ENCODE measurements around the gene KANK2. TPM values are rescaled to one million over a fixed set of nuclear protein-coding genes. Genes with fewer than 3 reads are reported as not detected.

KANK2 gene
- total and polyA plus RNA-seq, 2 of the 4 experiments (the other 2 are of a cell fraction): 104 to 176 TPM

GRCh38 chr19:11225172-11225571, 27.8 kb upstream of the KANK2 start:
- Histone ChIP-seq H3K4me2 (ENCODE audit: low read depth, low read length) (no peak overlapping the region), H3K14ac (replicated peaks; ENCODE audit: low read depth, low read length) (no peak overlapping the region)

More at GRCh38 chr19:11225172-11225571, 27.8 kb upstream of the KANK2 start:
- Histone ChIP-seq H2BK20ac (ENCODE audit: low read depth, low read length) (no peak overlapping the region), H3K79me1 (ENCODE audit: low read depth in 1 of 2, low read length in 2 of 2) (no peaks in the 10 kb centered on the region), H4K20me1 (ENCODE audit: insufficient read depth, low read length) (no peaks in the 10 kb centered on the region), H2AK5ac (ENCODE audit: low read depth, low read length) (no peak overlapping the region), H3K36me3 (ENCODE audit: control insufficient read depth, insufficient read depth, low read length) (peaks cover 31% of the 10 kb centered on the region), H3K4me3 (ENCODE audit: insufficient read depth, low read depth, low read length) (no peak overlapping the region), H3K4me1 (ENCODE audit: control insufficient read depth, insufficient read depth, low read length) (no peaks in the 10 kb centered on the region), H3K9ac (ENCODE audit: low read depth, low read length) (no peak overlapping the region), H2BK15ac (ENCODE audit: low read depth, low read length) (no peak overlapping the region), H3K18ac (ENCODE audit: low read depth, low read length) (no peak overlapping the region), H3K9me3 (ENCODE audit: control insufficient read depth, insufficient read depth, low read length) (peaks cover 11% of the 10 kb centered on the region), H2AFZ (replicated peaks; ENCODE audit: low read length, poor library complexity) (no peak overlapping the region), H2AK9ac (replicated peaks; ENCODE audit: low read depth, low read length, poor library complexity) (no peak overlapping the region), H3K27ac (ENCODE audit: insufficient read depth, low read length) (no peak overlapping the region), H2BK120ac (ENCODE audit: low read depth, low read length) (no peak overlapping the region), H4K91ac (ENCODE audit: insufficient read depth, low read depth, low read length) (no peak overlapping the region), H2BK5ac (ENCODE audit: low read depth, low read length, poor library complexity, severe bottlenecking) (no peak overlapping the region), H3K4ac (ENCODE audit: low read depth, low read length) (no peak overlapping the region), H3K27me3 (ENCODE audit: control insufficient read depth, insufficient read depth, low read length) (no peaks in the 10 kb centered on the region), H3K23ac (ENCODE audit: low read depth, low read length) (no peak overlapping the region), H3K56ac (ENCODE audit: extremely low read depth, insufficient read depth, low read length) (no peak overlapping the region), H4K8ac (ENCODE audit: low read depth in 2 of 2, low read length in 2 of 2) (no peak overlapping the region), H3K9me1 (ENCODE audit: insufficient read depth, low read length) (peaks cover 3% of the 10 kb centered on the region; the same call in 1 of the 2 replicates), H4K5ac (ENCODE audit: low read depth, low read length) (no peak overlapping the region)
- TF ChIP-seq RAD21 (IDR thresholded peaks at IDR 0.05; ENCODE audit: low read length): no peak
- no peak for TF ChIP-seq FOS (IDR thresholded peaks at IDR 0.05; ENCODE audit: low read depth, low read length)
- no peak for TF ChIP-seq RCOR1 (IDR thresholded peaks at IDR 0.05; ENCODE audit: insufficient replicate concordance, low read length)
- TF ChIP-seq NFE2L2 (IDR thresholded peaks at IDR 0.05; ENCODE audit: low read depth, low read length): no peak
- no peak for TF ChIP-seq CHD1 (IDR thresholded peaks at IDR 0.05; ENCODE audit: low read depth, low read length)
- no peak for TF ChIP-seq MAFK (IDR thresholded peaks at IDR 0.05; ENCODE audit: low read depth, low read length)
- TF ChIP-seq SMC3 (IDR thresholded peaks at IDR 0.05; ENCODE audit: low read depth, low read length): no peak
- TF ChIP-seq CEBPB (IDR thresholded peaks at IDR 0.05; ENCODE audit: low read depth, low read length): no peak
- TF ChIP-seq RFX5 (IDR thresholded peaks at IDR 0.05; ENCODE audit: low read depth, low read length): no peak
- TF ChIP-seq POLR2A (IDR thresholded peaks at IDR 0.05; ENCODE audit: low read depth, low read length): no peak
- no peak for TF ChIP-seq MXI1 (IDR thresholded peaks at IDR 0.05; ENCODE audit: borderline replicate concordance, low read depth, low read length)
- no peak for TF ChIP-seq ELK1 (IDR thresholded peaks at IDR 0.05; ENCODE audit: borderline replicate concordance, low read depth, low read length)
- no peak for TF ChIP-seq CTCF (conservative IDR thresholded peaks at IDR 0.05; ENCODE audit: low read depth, low read length)
- TF ChIP-seq MAZ (IDR thresholded peaks at IDR 0.05; ENCODE audit: borderline replicate concordance, low read depth, low read length): no peak
- no peak for TF ChIP-seq USF2 (IDR thresholded peaks at IDR 0.05; ENCODE audit: low read depth, low read length)
- TF ChIP-seq BHLHE40 (IDR thresholded peaks at IDR 0.05; ENCODE audit: low read depth, low read length): no peak
- ATAC-seq (ENCODE audit: low read depth) (no peak), DNase-seq (no peak)
- intact Hi-C loops (cut with micrococcal nuclease) (no loop called here), in situ Hi-C loops (cut with MboI; ENCODE audit: low sequenced_read_pairs) (no loop called here), dilution Hi-C loops (cut with HindIII; ENCODE audit: low sequenced_read_pairs, unreplicated experiment) (no loop called here)
- CTCF ChIA-PET: no interaction called here
- POLR2A ChIA-PET (ENCODE audit: unreplicated experiment): interaction anchor here (0.7 kb wide), 1 partner anchor 304 kb away, joined by 13 read pairs; the partner anchor contains the start of gene ECSIT
- WGBS, 2 experiments (ENCODE audit: extremely low coverage in 2 of 2, insufficient read length in 1 of 2): no CpG with 5 or more reads among the region's 5 CpGs
- BruUV-seq (replicated peaks): no TSS peak

Data from IMR-90 (cell line).